HEK293T (cell line): Measurements from ENCODE around the gene TRIM2.

Source experiments
- CTCF ChIA-PET: fragments of 350-600 bp; formaldehyde crosslinking; extraction: SDS; loops from one replicate; lab custom pipeline; 2021; ENCODE audit warnings: antibody characterized with exemption, inconsistent platforms; lab: Yijun Ruan, JAX
- POLR2A ChIA-PET: fragments of 350-600 bp; formaldehyde crosslinking; extraction: SDS; loops from one replicate; lab custom pipeline; 2020; ENCODE audit warnings: antibody characterized with exemption, inconsistent platforms; lab: Yijun Ruan, JAX
- DNase-seq: peaks from one replicate; pipeline ENCODE4 v3.0.0; 2012; ENCODE audit warnings: mixed read lengths; ENCODE audit errors: extremely low spot score
- ARNT ChIP-seq: fragments of 450-650 bp; IDR thresholded peaks from 2 replicates; pipeline ENCODE4 v1.6.1; 2017; ENCODE audit warnings: mild to moderate bottlenecking
- BHLHE40 ChIP-seq: fragments of 450-650 bp; IDR thresholded peaks from 2 replicates; pipeline ENCODE4 v1.6.1; 2016; ENCODE audit warnings: mild to moderate bottlenecking, moderate library complexity, borderline replicate concordance
- CTBP1 ChIP-seq: fragments of 450-650 bp; IDR thresholded peaks from 2 replicates; pipeline ENCODE4 v1.6.1; 2016; ENCODE audit warnings: borderline replicate concordance
- ELF4 ChIP-seq: fragments of 450-650 bp; IDR thresholded peaks from 2 replicates; pipeline ENCODE4 v1.6.1; 2017; ENCODE audit warnings: antibody characterized with exemption
- FOXA1 ChIP-seq: fragments of 450-650 bp; IDR thresholded peaks from 2 replicates; pipeline ENCODE4 v1.6.1; 2016; ENCODE audit warnings: mild to moderate bottlenecking
- FOXK2 ChIP-seq: fragments of 450-650 bp; IDR thresholded peaks from 2 replicates; pipeline ENCODE4 v1.6.1; 2016; ENCODE audit warnings: mild to moderate bottlenecking
- FOXM1 ChIP-seq: fragments of 450-650 bp; IDR thresholded peaks from 2 replicates; pipeline ENCODE4 v1.6.1; 2017; ENCODE audit warnings: mild to moderate bottlenecking, borderline replicate concordance
- HDGF ChIP-seq: fragments of 450-650 bp; IDR thresholded peaks from 2 replicates; pipeline ENCODE4 v1.6.1; 2017; ENCODE audit warnings: antibody characterized with exemption, borderline replicate concordance
- L3MBTL2 ChIP-seq: fragments of 450-650 bp; conservative IDR thresholded peaks from 2 replicates; pipeline ENCODE4 v1.6.1; 2016; ENCODE audit warnings: mild to moderate bottlenecking
- LEF1 ChIP-seq: fragments of 450-650 bp; IDR thresholded peaks from 2 replicates; pipeline ENCODE4 v1.6.1; 2017; ENCODE audit warnings: mild to moderate bottlenecking, borderline replicate concordance
- NFRKB ChIP-seq: fragments of 450-650 bp; IDR thresholded peaks from 2 replicates; pipeline ENCODE4 v1.6.1; 2016; ENCODE audit warnings: mild to moderate bottlenecking, moderate library complexity
- SP1 ChIP-seq: fragments of 450-650 bp; IDR thresholded peaks from 2 replicates; pipeline ENCODE4 v1.6.1; 2017
- SUZ12 ChIP-seq: fragments of 450-650 bp; IDR thresholded peaks from 2 replicates; pipeline ENCODE4 v1.6.1; 2016; ENCODE audit warnings: mild to moderate bottlenecking
- TARDBP ChIP-seq: fragments of 450-650 bp; IDR thresholded peaks from 2 replicates; pipeline ENCODE4 v1.6.1; 2016
- ZNF384 ChIP-seq: fragments of 450-650 bp; IDR thresholded peaks from 2 replicates; pipeline ENCODE4 v1.6.1; 2016
- TF ChIP-seq, protein P1 (sequence below): fragments of 450-650 bp; IDR thresholded peaks from 2 replicates; pipeline ENCODE4 v1.6.1; 2016

The TRIM2 gene

DNA sequence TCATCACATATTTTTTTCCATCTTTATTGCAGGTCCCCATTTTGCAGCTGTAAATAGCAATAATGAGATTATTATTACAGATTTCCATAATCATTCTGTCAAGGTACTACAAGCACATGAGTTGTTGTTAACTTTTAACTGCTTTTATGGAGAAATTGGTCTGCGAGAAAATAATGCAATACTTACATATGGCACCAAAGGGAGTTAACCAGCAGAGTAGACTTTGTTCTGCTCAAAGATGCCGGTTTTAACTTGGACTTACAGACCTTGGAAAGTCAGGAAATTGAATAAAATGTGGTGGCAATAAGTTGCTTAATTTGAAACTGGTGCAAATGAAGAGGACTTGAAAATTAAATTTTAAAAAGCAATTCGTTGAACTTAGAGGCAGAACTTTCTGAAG, 119.8 kb downstream of the TRIM2 start:
- POLR2A ChIA-PET = no interaction called here

DNA sequence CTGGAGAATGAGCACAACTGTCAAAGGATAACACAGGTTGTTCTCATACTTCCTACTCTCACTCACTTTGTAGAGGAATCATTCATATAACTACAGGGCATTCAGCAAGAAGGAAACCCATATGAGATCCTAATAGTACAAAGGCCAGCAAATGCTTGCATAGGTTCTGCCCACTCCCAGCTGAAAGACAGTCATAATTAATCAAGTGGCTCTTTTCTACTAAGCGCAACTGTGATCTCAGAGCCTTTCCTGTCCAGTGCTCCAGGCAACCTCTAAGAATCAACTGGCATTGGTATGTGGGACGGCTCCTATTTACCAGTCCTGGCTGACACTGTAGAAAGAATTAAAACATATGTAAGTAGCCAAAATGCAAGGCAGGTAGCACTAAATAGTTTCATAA, 121.3 kb downstream of the TRIM2 start:
- POLR2A ChIA-PET = no interaction called here
- CTCF ChIA-PET = no interaction called here
- DNase-seq = no peak
- no peak for TF ChIP-seq TARDBP
- no peak for TF ChIP-seq FOXA1
- no peak for TF ChIP-seq SP1

More for the DNA sequence above, 119.8 kb downstream of the TRIM2 start:
- DNase-seq = no peak
- CTCF ChIA-PET = no interaction called here
- TF ChIP-seq L3MBTL2 = no peak

DNA sequence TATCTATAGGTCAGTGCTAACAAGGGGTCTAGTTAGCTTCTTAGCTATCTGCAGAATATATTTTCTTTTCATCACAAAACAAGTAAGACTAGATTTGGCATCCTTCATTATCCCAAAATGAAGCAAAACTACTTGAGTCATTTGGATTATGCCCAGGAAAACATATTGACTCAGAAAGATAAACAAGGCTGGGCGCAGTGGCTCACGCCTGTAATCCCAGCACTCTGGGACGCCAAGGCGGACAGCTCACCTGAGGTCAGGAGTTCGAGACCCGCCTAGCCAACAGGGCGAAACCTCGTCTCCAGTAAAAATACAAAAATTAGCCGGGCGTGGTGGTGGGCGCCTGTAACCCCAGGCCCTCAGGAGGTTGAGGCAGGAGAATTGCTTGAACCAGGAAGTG, 122.3 kb downstream of the TRIM2 start:
- CTCF ChIA-PET = no interaction called here

DNA sequence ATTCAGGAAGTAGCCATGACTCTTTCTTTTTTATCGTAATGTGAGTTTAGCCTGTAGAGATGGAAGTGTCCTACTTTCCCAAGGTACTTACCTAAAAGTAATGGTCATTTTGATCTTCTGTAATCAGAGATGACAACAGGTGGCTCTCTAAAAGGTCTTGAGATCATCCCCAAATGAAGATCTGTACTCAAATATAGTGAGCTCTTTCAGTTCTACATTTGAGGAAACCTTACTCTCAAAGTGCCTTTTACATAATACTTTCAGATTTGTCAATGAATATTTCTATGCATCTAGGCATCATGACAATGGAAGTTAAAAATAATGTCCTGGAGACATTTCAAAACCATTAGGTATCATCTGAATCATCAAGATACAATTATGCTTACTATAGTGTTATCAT, 123.0 kb downstream of the TRIM2 start:
- CTCF ChIA-PET = no interaction called here
- POLR2A ChIA-PET = no interaction called here
- TF ChIP-seq NFRKB = no peak
- no peak for TF ChIP-seq CTBP1
- TF ChIP-seq ARNT = no peak
- TF ChIP-seq ZNF384 = no peak
- TF ChIP-seq FOXA1 = no peak
- no peak for TF ChIP-seq ELF4
- TF ChIP-seq, protein P1, sequence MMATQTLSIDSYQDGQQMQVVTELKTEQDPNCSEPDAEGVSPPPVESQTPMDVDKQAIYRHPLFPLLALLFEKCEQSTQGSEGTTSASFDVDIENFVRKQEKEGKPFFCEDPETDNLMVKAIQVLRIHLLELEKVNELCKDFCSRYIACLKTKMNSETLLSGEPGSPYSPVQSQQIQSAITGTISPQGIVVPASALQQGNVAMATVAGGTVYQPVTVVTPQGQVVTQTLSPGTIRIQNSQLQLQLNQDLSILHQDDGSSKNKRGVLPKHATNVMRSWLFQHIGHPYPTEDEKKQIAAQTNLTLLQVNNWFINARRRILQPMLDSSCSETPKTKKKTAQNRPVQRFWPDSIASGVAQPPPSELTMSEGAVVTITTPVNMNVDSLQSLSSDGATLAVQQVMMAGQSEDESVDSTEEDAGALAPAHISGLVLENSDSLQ = no peak
- TF ChIP-seq TARDBP = no peak
- TF ChIP-seq L3MBTL2 = no peak
- TF ChIP-seq SP1 = no peak
- no peak for TF ChIP-seq SUZ12
- no peak for TF ChIP-seq FOXM1
- no peak for TF ChIP-seq HDGF
- TF ChIP-seq LEF1 = no peak
- TF ChIP-seq FOXK2 = no peak
- DNase-seq = no peak

More for the DNA sequence above, 122.3 kb downstream of the TRIM2 start:
- POLR2A ChIA-PET = no interaction called here
- TF ChIP-seq ARNT = no peak
- no peak for TF ChIP-seq TARDBP
- no peak for TF ChIP-seq ELF4
- TF ChIP-seq FOXM1 = no peak
- TF ChIP-seq SUZ12 = no peak
- no peak for TF ChIP-seq SP1
- no peak for TF ChIP-seq CTBP1
- no peak for TF ChIP-seq FOXA1
- no peak for TF ChIP-seq HDGF
- no peak for TF ChIP-seq L3MBTL2
- no peak for TF ChIP-seq LEF1
- no peak for DNase-seq

DNA sequence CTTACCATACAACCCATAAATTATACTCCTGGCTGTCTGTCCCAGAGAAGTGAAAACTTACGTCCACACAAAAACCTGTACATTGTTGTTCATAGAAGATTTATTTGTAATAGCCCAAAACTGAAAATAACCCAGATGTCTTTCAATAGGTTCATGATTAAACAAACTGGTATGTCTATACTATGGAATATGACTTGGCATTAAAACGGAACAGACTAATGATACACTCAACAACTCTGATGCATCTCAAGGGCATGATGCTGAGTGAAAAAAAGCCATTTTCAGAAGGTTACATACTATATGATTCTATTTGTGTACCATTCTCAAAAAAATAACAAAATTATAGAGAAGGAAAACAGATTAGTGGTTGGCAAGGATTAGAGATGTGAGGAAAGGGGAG, 128.7 kb downstream of the TRIM2 start:
- ChIA-PET CTCF (no interaction called here), POLR2A (no interaction called here)
- TF ChIP-seq, protein P1 = no peak
- TF ChIP-seq HDGF (no peak), NFRKB (no peak), FOXM1 (no peak), LEF1 (no peak), SP1 (no peak), L3MBTL2 (no peak), ELF4 (no peak), BHLHE40 (no peak), TARDBP (no peak)
- DNase-seq = no peak

DNA sequence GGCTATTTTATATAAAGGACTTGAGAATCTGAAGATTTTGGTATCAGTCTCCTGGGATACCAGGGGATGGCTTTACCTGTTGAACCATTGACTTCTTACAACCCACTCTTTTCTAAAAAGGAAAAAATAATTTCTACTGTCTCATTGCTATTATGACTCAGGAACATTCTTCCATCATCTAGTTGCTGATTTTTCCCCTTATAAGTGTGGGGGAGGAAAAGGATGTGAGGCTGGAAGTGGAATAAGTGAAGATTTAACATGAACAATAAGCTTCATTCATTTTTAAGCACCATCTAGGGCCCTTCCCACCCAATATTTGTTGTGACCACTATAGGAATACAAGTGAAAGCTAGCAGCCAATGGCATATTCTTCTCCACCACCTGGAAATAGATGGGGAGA, 129.6 kb downstream of the TRIM2 start:
- CTCF ChIA-PET = no interaction called here
- no peak for TF ChIP-seq FOXM1
- TF ChIP-seq BHLHE40 = no peak
- TF ChIP-seq ELF4 = no peak
- no peak for TF ChIP-seq TARDBP
- TF ChIP-seq ZNF384 = no peak
- no peak for TF ChIP-seq ARNT
- TF ChIP-seq SP1 = no peak
- TF ChIP-seq FOXA1 = no peak
- no peak for TF ChIP-seq L3MBTL2
- no peak for TF ChIP-seq CTBP1
- POLR2A ChIA-PET = no interaction called here
- no peak for DNase-seq

DNA sequence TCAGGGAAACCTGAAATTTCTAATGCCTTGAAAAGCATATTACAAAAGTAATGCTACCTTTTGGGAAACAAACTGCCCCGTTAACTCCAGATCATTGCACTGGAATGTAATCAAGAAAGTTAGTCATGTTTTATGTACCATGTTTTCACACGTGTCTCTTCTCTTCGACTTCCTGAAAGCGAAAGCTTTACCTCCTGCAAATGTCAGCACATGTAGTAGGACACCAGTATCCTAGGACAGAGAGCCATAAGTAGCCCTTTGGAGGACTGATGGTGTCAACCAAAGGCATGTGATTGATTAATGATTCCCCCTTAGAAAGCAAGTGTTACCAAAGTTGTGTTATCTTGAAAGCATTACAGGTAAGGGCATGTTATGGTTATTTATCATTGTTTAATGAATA, 131.4 kb downstream of the TRIM2 start:
- DNase-seq = no peak
- TF ChIP-seq NFRKB (no peak), ZNF384 (no peak), BHLHE40 (no peak), CTBP1 (no peak), SP1 (no peak)
- ChIA-PET POLR2A (no interaction called here), CTCF (interaction anchor here (0.6 kb wide), 1 partner anchor 70 kb away, joined by 3 read pairs; no protein-coding TSS in a partner anchor)

DNA sequence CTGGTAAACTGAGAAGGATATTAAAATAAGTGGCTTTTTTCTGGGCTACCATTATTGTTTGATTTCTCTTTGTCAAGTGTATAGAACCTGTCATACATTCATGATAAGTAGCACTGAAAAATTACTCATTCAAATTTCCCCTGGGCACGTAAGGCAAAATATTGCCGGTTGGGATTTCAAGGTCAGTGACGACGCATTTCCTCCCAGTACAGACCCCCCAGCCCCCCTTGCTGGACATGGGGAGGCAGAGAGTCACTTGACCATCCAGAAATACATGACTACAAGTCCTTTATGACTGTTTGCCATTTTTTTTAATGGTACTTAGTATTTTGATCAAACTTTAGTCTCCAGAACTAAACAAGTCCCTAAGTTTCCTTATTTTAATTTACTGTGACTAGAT, 133.4 kb downstream of the TRIM2 start:
- ChIA-PET CTCF (no interaction called here), POLR2A (no interaction called here)
- no peak for TF ChIP-seq FOXK2
- TF ChIP-seq TARDBP = no peak
- no peak for TF ChIP-seq SP1
- TF ChIP-seq, protein P1 = no peak
- no peak for TF ChIP-seq BHLHE40
- TF ChIP-seq ZNF384 = no peak
- DNase-seq = no peak
